Measurements from ENCODE around the gene IQSEC3.

- TF ChIP-seq CTCF (IDR thresholded peaks at IDR 0.05; ENCODE audit: borderline replicate concordance, extremely low read depth, low read length, poor library complexity, severe bottlenecking): peak; percentile 13
- no peak for TF ChIP-seq EZH2 (IDR thresholded peaks at IDR 0.05; ENCODE audit: borderline replicate concordance, low read depth, low read length, severe bottlenecking)
Observed at GRCh38 chr12:169528-170370, 103.2 kb downstream of the IQSEC3 start.

Data from DND-41 (cell line).